Activated T-cell treated with anti-CD3 and anti-CD28 coated beads, Interleukin-2, amount 50 U/mL, for 24 hours (primary cell): Measurements from ENCODE around the gene PRDM1.
"Not testable (repeated sequence)": the region's sequence is repeated elsewhere in the genome, so short reads cannot be mapped to it uniquely, and the experiment has no call there.

Source experiments
- DNase-seq: peaks from one replicate; pipeline ENCODE4 v3.0.0-alpha.2; 2020
- H3K27ac Mint-ChIP-seq: 2 replicates; pipeline ENCODE4 v1.8.0; 2020; ENCODE audit warnings: mild to moderate bottlenecking, mixed read lengths
- H3K27me3 Mint-ChIP-seq: 2 replicates; pipeline ENCODE4 v1.8.0; 2020; ENCODE audit warnings: mixed read lengths
- H3K36me3 Mint-ChIP-seq: 2 replicates; pipeline ENCODE4 v1.8.0; 2020; ENCODE audit warnings: low read depth, mixed read lengths
- H3K4me1 Mint-ChIP-seq: 2 replicates; pipeline ENCODE4 v1.8.0; 2020; ENCODE audit warnings: low read depth, mixed read lengths
- H3K4me3 Mint-ChIP-seq: 2 replicates; pipeline ENCODE4 v1.8.0; 2020; ENCODE audit warnings: mild to moderate bottlenecking, moderate library complexity, mixed read lengths
- H3K9me3 Mint-ChIP-seq: 2 replicates; pipeline ENCODE4 v1.8.0; 2020; ENCODE audit warnings: mixed read lengths

The PRDM1 gene

GRCh38 chr6:106138151-106138550 lies 52.0 kb downstream of the PRDM1 start:
- H3K9me3 Mint-ChIP-seq: no peaks in the 10 kb centered on the region
- no peak overlapping the region for H3K4me3 Mint-ChIP-seq
- peak; percentile 29 for DNase-seq
- no peaks in the 10 kb centered on the region for H3K27me3 Mint-ChIP-seq
- H3K4me1 Mint-ChIP-seq: peaks cover 48% of the 10 kb centered on the region
- no peaks in the 10 kb centered on the region for H3K36me3 Mint-ChIP-seq
- no peak overlapping the region for H3K27ac Mint-ChIP-seq

DNA sequence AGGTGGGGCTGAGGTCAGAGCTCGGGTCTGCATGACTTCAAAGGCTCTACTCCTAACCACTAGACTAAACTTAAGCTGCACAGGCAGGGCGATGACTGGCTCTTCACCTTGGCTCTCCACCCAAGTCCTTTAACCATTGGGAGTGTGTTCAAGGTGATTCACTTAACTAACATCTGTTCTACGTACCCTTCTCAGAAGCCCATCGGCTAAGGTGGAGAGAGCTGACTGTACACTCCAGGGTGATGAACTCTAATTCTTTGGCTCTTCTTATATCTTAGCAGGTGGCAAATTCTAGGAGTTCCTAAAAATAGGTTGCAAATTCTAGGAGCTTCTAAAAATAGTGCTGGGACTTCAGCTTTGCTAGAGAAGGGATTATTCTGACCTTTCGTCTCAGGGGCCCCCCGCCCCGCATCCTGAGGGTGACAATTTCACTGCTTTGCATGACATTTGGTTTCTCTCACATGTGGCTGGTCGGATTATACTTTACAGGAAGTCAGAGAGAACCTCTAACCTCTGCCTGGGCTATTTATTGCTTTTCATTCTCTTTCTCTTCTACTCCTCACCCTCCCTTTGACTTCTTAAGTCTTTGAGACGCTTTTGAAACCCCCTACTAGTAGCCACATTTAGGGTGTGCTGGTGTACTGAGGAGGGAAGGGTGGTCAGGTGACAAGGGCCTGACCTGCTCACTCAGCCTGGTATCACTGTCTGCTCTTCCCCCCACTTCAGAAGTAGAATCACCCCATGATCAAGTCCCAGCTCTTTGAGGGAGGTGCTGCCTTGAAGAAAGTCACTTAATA lies 55.5 kb downstream of the PRDM1 start:
- Mint-ChIP-seq H3K4me1 (peaks cover 65% of the 10 kb centered on the region), H3K27ac (peak overlapping the region; percentile 93), H3K9me3 (no peaks in the 10 kb centered on the region), H3K27me3 (no peaks in the 10 kb centered on the region), H3K36me3 (no peaks in the 10 kb centered on the region), H3K4me3 (peak overlapping the region; percentile 30)
- DNase-seq: peak; percentile 72

DNA sequence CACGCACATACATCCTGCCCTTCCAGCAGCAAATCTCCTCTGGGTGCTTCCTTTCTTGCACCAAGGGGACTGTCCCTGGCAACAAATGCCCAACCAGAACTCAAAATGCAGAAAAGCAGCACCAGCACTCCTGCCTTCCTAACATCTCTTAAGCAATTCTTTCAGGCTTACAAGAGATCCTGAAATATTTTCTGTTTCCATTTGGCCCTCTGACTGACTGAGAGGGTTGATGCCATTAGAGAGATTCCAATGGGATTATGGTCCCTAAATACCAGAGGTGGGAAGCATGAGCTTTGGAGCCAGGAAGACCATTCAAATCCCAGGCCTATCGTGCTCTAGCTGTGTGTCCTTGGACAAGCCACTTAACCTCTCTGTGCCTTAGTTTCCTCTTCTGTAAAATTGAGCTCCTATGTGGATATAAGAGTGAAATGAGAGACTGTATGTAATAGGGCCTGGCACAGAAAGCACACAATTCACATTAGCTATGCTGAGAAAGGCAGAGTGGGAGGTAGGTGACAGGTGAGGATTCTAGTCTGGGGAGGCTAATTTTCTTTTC lies 56.8 kb downstream of the PRDM1 start:
- Mint-ChIP-seq H3K27ac (peak overlapping the region; percentile 93), H3K36me3 (no peaks in the 10 kb centered on the region), H3K4me1 (peaks cover 67% of the 10 kb centered on the region), H3K4me3 (no peak overlapping the region), H3K27me3 (no peaks in the 10 kb centered on the region), H3K9me3 (no peaks in the 10 kb centered on the region)
- DNase-seq: no peak

DNA sequence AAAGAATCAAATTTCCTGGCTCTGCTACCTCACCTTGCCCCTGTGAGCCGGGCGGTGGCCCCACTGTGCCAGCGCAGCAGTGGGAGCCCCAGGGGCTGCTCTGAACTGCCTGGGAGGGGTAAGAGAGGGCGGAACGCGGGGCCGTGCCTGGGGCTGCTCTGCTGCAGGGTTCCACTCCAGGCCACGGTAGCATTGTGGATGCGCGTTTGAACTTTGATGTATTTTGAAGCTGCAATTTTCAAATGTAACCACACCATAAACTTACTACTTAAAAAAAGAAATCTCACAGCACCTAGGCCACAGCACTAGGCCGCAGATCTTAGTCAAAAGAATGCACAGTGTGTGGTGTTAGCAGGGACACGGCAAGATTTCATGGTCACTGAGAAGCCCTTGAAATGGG lies 57.5 kb downstream of the PRDM1 start:
- Mint-ChIP-seq H3K36me3 (no peaks in the 10 kb centered on the region), H3K4me3 (no peak overlapping the region), H3K9me3 (no peaks in the 10 kb centered on the region), H3K27me3 (no peaks in the 10 kb centered on the region), H3K4me1 (peaks cover 70% of the 10 kb centered on the region), H3K27ac (no peak overlapping the region)
- DNase-seq: no peak

DNA sequence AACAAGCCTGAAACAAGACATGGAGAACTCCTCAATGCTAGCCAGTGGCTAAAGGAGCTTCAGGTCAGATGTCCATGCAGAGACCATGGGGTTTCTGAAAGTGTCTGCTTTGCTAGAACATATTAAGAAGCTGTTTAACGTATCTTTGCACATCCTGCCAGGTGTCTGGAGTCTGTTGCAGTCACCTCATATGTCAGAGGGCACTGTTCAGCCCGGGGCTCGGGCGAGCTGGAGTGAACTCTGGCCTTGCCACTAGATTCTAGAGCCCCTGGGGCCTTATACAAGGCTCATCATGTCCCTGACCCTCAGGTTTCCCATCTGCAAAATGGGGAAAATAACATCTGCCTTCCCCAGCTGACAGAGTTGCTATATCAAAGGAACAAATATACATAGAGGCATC lies 59.0 kb downstream of the PRDM1 start:
- Mint-ChIP-seq H3K27ac (no peak overlapping the region), H3K27me3 (no peaks in the 10 kb centered on the region), H3K4me1 (peaks cover 83% of the 10 kb centered on the region), H3K9me3 (peaks cover 2% of the 10 kb centered on the region), H3K36me3 (no peaks in the 10 kb centered on the region), H3K4me3 (no peak overlapping the region)
- DNase-seq: no peak

DNA sequence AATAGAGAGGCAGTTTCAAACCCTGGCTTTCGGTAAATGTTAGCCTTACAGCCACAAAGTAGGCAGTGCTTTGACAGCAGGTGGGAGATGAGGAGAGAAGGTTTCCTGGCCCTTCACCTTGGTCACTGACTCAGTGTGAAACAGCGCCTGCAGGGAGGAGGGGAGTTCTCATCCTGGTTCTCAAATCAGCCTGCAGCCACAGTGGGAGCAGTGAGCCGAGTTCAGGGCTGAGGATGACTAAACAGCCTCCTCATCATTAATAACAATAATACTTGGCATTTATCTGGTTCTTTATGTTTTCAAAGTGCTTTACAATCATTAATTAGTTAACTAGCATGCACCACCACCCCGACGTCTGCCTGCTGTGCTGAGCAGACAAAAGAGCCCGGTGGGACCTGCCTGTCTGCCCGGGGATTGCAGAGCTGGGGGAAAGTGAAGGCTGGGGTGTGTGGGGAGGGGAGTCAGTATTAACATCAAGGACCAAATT lies 59.6 kb downstream of the PRDM1 start:
- H3K27ac Mint-ChIP-seq: no peak overlapping the region
- H3K4me3 Mint-ChIP-seq: no peak overlapping the region
- no peaks in the 10 kb centered on the region for H3K27me3 Mint-ChIP-seq
- H3K36me3 Mint-ChIP-seq: no peaks in the 10 kb centered on the region
- H3K9me3 Mint-ChIP-seq: peaks cover 2% of the 10 kb centered on the region
- DNase-seq: no peak
- peaks cover 76% of the 10 kb centered on the region for H3K4me1 Mint-ChIP-seq

DNA sequence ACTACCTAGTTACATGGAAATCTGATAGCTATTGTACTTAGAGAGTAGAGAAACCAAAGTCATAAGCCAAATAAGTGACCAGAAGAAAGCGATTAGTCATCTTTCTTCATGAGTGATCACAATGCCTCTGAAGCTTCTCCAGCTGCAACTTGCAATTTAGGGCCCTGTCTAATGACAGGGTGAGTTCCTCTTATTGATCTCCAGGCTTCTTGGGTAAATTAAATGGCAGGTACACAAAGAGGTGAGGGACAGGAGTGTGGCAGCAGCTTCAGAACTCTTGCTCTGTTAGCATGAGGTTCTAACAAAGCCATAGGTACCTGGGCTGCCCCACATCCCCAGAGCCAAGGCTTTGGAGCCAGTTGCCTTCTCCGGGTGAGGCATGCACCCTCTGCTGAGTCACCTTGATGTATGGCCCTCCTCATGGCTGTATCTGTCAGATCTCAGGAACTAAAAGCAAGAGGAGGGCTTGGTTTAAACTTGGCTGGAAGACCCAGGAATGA lies 60.8 kb downstream of the PRDM1 start:
- Mint-ChIP-seq H3K27me3 (no peaks in the 10 kb centered on the region), H3K36me3 (no peaks in the 10 kb centered on the region), H3K9me3 (peaks cover 5% of the 10 kb centered on the region), H3K4me3 (no peak overlapping the region), H3K4me1 (peaks cover 75% of the 10 kb centered on the region), H3K27ac (no peak overlapping the region)
- DNase-seq: no peak

GRCh38 chr6:106147476-106147875 lies 61.3 kb downstream of the PRDM1 start:
- no peak for DNase-seq
- peaks cover 75% of the 10 kb centered on the region for H3K4me1 Mint-ChIP-seq
- H3K27ac Mint-ChIP-seq: no peak overlapping the region
- no peaks in the 10 kb centered on the region for H3K36me3 Mint-ChIP-seq
- H3K27me3 Mint-ChIP-seq: no peaks in the 10 kb centered on the region
- H3K4me3 Mint-ChIP-seq: no peak overlapping the region
- peaks cover 9% of the 10 kb centered on the region for H3K9me3 Mint-ChIP-seq

- H3K27ac Mint-ChIP-seq: peak overlapping the region; percentile 72
- H3K4me1 Mint-ChIP-seq: peaks cover 64% of the 10 kb centered on the region
- H3K36me3 Mint-ChIP-seq: no peaks in the 10 kb centered on the region
- H3K4me3 Mint-ChIP-seq: no peak overlapping the region
- no peak for DNase-seq
- H3K27me3 Mint-ChIP-seq: no peaks in the 10 kb centered on the region
- H3K9me3 Mint-ChIP-seq: peaks cover 13% of the 10 kb centered on the region
Measured at GRCh38 chr6:106149472-106150069, 63.4 kb downstream of the PRDM1 start.

DNA sequence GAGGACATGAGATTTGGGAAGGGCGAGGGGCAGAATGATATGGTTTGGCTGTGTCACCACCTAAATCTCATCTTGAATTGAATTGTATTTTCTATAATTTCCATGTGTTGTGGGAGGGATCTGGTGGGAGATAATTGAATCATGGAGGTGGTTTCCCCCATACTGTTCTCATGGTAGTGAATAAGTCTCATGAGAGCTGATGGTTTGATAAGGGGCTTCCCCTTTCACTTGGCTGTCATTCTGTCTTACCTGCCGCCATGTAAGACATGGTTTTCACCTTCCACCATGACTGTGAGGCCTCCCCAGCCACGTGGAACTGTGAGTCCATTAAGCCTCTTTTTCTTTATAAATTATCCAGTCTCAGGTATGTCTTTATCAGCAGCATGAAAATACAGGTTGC lies 66.3 kb downstream of the PRDM1 start:
- DNase-seq, H3K27me3 Mint-ChIP-seq, H3K36me3 Mint-ChIP-seq, H3K4me3 Mint-ChIP-seq: not testable (repeated sequence)
- Mint-ChIP-seq H3K27ac (peak overlapping the region; percentile 42), H3K9me3 (peaks cover 13% of the 10 kb centered on the region), H3K4me1 (peaks cover 45% of the 10 kb centered on the region)

GRCh38 chr6:106152952-106153351 lies 66.8 kb downstream of the PRDM1 start:
- peaks cover 13% of the 10 kb centered on the region for H3K9me3 Mint-ChIP-seq
- peaks cover 44% of the 10 kb centered on the region for H3K4me1 Mint-ChIP-seq
- peak overlapping the region; percentile 42 for H3K27ac Mint-ChIP-seq
- no peaks in the 10 kb centered on the region for H3K36me3 Mint-ChIP-seq
- peaks cover 4% of the 10 kb centered on the region for H3K27me3 Mint-ChIP-seq
- DNase-seq: no peak
- H3K4me3 Mint-ChIP-seq: no peak overlapping the region

DNA sequence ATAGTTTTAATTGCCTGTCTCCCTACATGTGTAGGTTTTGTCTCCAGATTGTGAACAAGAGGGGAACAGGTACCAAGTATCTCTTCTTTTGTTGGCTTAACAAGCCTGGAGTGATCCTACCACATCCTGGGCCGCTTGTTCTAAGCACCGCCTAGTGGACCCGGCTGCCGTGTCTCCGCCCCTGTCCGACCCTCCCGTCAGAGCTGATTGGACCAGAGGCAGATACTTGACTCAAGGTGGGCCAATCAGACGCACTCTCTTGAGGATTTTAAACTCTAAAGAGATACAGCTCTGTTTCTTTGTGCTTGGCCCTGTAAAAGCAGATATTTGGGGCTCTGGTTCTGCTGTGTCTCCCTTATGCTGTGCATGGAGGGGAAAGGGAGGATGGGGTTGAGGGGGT lies 68.2 kb downstream of the PRDM1 start:
- Mint-ChIP-seq H3K36me3 (no peaks in the 10 kb centered on the region), H3K27me3 (peaks cover 8% of the 10 kb centered on the region), H3K9me3 (peaks cover 10% of the 10 kb centered on the region), H3K27ac (no peak overlapping the region), H3K4me1 (peaks cover 32% of the 10 kb centered on the region), H3K4me3 (no peak overlapping the region)
- DNase-seq: no peak

- Mint-ChIP-seq H3K4me3 (no peak overlapping the region), H3K9me3 (peaks cover 10% of the 10 kb centered on the region), H3K4me1 (peaks cover 30% of the 10 kb centered on the region), H3K27ac (no peak overlapping the region), H3K36me3 (no peaks in the 10 kb centered on the region), H3K27me3 (peaks cover 8% of the 10 kb centered on the region)
- DNase-seq: no peak
Measured at GRCh38 chr6:106155219-106155830, 69.2 kb downstream of the PRDM1 start.

- peaks cover 8% of the 10 kb centered on the region for H3K27me3 Mint-ChIP-seq
- peaks cover 8% of the 10 kb centered on the region for H3K9me3 Mint-ChIP-seq
- H3K27ac Mint-ChIP-seq: no peak overlapping the region
- H3K4me1 Mint-ChIP-seq: peaks cover 28% of the 10 kb centered on the region
- no peaks in the 10 kb centered on the region for H3K36me3 Mint-ChIP-seq
- no peak for DNase-seq
- H3K4me3 Mint-ChIP-seq: no peak overlapping the region
Measured at GRCh38 chr6:106156413-106156812, 70.3 kb downstream of the PRDM1 start.
